ENCODE results near the gene BOC.

The BOC gene

GRCh38 chr3:113216393-113216792 is 5.0 kb downstream of the BOC start:
- TF ChIP-seq CREB1 (IDR thresholded peaks at IDR 0.05; ENCODE audit: low read depth) (no peak), RAD21 (IDR thresholded peaks at IDR 0.05; ENCODE audit: low read depth) (no peak), USF1 (IDR thresholded peaks at IDR 0.05) (no peak), EGR1 (IDR thresholded peaks at IDR 0.05) (no peak), YY1 (IDR thresholded peaks at IDR 0.05; ENCODE audit: low read depth) (no peak), REST (IDR thresholded peaks at IDR 0.05; ENCODE audit: low read depth) (no peak), FOXM1 (IDR thresholded peaks at IDR 0.05; ENCODE audit: borderline replicate concordance, low read depth) (no peak), TCF12 (IDR thresholded peaks at IDR 0.05; ENCODE audit: low read depth) (no peak), NFIC (IDR thresholded peaks at IDR 0.05) (no peak), CEBPB (IDR thresholded peaks at IDR 0.05) (no peak), ZBTB7A (IDR thresholded peaks at IDR 0.05; ENCODE audit: low read depth) (no peak), TAF1 (IDR thresholded peaks at IDR 0.05; ENCODE audit: low read depth) (no peak)
- TF ChIP-seq, protein P1, sequence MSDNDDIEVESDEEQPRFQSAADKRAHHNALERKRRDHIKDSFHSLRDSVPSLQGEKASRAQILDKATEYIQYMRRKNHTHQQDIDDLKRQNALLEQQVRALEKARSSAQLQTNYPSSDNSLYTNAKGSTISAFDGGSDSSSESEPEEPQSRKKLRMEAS (IDR thresholded peaks at IDR 0.05) = no peak

DNA sequence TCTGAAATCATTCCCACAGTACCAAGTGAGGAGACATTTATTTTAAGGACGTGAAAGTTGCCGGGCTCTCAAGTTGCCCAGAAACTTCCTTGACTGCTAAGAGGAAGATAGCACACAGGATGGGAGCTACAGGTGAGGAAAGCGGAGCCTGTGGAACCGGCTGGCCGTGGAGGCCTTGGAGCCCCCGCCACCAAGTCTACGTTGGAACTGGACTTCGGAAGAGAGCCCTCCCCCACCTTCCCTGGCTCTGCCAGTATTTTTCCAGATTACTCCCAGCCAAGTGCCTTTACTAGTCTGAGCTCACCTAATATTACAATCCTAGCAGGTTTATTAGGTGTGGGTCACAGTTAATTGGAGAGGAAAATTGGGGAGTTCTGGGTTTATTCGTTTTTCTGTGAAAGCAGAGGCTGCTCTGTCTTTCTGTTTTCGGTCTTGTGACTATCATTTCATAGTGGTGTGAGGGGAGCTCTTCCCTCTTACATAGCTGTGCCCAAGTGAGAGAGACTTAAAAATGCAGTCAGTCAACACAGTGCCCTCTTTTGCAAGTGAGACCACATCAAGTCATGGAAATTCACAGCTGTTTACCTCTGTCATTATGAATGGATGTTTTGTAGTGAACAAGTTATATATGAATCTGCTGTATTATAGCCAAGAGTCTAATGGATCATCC is 6.8 kb downstream of the BOC start:
- no peak for TF ChIP-seq TEAD4 (IDR thresholded peaks at IDR 0.05)
- no peak for TF ChIP-seq NFIC (IDR thresholded peaks at IDR 0.05)
- no peak for TF ChIP-seq RAD21 (IDR thresholded peaks at IDR 0.05; ENCODE audit: low read depth)
- no peak for TF ChIP-seq FOXM1 (IDR thresholded peaks at IDR 0.05; ENCODE audit: borderline replicate concordance, low read depth)
- TF ChIP-seq TAF1 (IDR thresholded peaks at IDR 0.05; ENCODE audit: low read depth) = no peak
- TF ChIP-seq CREB1 (IDR thresholded peaks at IDR 0.05; ENCODE audit: low read depth) = no peak
- no peak for TF ChIP-seq USF1 (IDR thresholded peaks at IDR 0.05)
- no peak for TF ChIP-seq REST (IDR thresholded peaks at IDR 0.05; ENCODE audit: low read depth)
- no peak for TF ChIP-seq EGR1 (IDR thresholded peaks at IDR 0.05)

DNA sequence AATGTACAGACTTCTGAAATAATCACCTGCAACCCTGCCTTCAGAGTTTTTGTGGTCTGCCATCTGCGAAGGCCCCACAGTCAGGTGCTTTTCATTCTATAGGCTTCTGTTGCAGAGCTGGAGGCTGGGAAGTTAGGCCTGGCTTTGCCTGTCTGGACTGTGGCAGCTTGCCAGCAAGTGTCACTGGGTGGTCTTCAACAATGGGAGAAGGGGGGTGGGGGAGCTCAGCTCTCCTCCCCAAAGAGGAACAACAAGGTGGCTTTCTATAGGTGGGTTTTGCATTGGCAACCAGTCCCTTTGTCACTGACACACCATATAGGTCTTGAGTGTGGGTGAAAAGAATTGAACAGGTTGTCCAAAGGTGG is 7.3 kb downstream of the BOC start:
- no peak for TF ChIP-seq YY1 (IDR thresholded peaks at IDR 0.05; ENCODE audit: low read depth)
- TF ChIP-seq EGR1 (IDR thresholded peaks at IDR 0.05) = no peak
- TF ChIP-seq CEBPB (IDR thresholded peaks at IDR 0.05) = no peak
- no peak for TF ChIP-seq RAD21 (IDR thresholded peaks at IDR 0.05; ENCODE audit: low read depth)
- TF ChIP-seq NFIC (IDR thresholded peaks at IDR 0.05) = no peak
- TF ChIP-seq EP300 (IDR thresholded peaks at IDR 0.05; ENCODE audit: borderline replicate concordance) = no peak
- TF ChIP-seq TCF12 (IDR thresholded peaks at IDR 0.05; ENCODE audit: low read depth) = no peak
- TF ChIP-seq ZBTB7A (IDR thresholded peaks at IDR 0.05; ENCODE audit: low read depth) = no peak
- TF ChIP-seq, protein P1 (IDR thresholded peaks at IDR 0.05) = no peak
- no peak for TF ChIP-seq FOXM1 (IDR thresholded peaks at IDR 0.05; ENCODE audit: borderline replicate concordance, low read depth)
- no peak for TF ChIP-seq TEAD4 (IDR thresholded peaks at IDR 0.05)
- TF ChIP-seq REST (IDR thresholded peaks at IDR 0.05; ENCODE audit: low read depth) = no peak
- TF ChIP-seq CREB1 (IDR thresholded peaks at IDR 0.05; ENCODE audit: low read depth) = no peak
- no peak for TF ChIP-seq TAF1 (IDR thresholded peaks at IDR 0.05; ENCODE audit: low read depth)
- no peak for TF ChIP-seq USF1 (IDR thresholded peaks at IDR 0.05)
